ENCODE measurements around the gene ZNF341. TPM values are rescaled to one million over a fixed set of nuclear protein-coding genes. Genes with fewer than 3 reads are reported as not detected.

ZNF341 gene
- total and polyA plus RNA-seq, 9 of the 15 experiments (the other 6 are each of a cell fraction or from before 2014, with no cell fraction given) = 0.08 to 2.6 (median 1.0) TPM

- no peak for TF ChIP-seq ZNF398 (CRISPR knock-in tag; IDR thresholded peaks at IDR 0.05)
- no peak for TF ChIP-seq IFI16 (CRISPR knock-in tag; IDR thresholded peaks at IDR 0.05)
- TF ChIP-seq SETDB1 (IDR thresholded peaks at IDR 0.05; ENCODE audit: low read length) = no peak
- TF ChIP-seq TCF15 (CRISPR knock-in tag; IDR thresholded peaks at IDR 0.05) = no peak
- TF ChIP-seq SNIP1 (IDR thresholded peaks at IDR 0.05; ENCODE audit: low read depth) = no peak
- TF ChIP-seq ZNF584 (CRISPR knock-in tag; IDR thresholded peaks at IDR 0.05; ENCODE audit: low read depth) = 0 out of 2 replicates have a peak, but pooled peaks have one; percentile 12
- peak; percentile 20; the same call in 1 of the 2 replicates for TF ChIP-seq DPF2 (IDR thresholded peaks at IDR 0.05)
- no peak for TF ChIP-seq ETS2 (tag; IDR thresholded peaks at IDR 0.05; ENCODE audit: borderline replicate concordance, poor library complexity, severe bottlenecking)
- no peak for TF ChIP-seq TFAM (CRISPR knock-in tag; conservative IDR thresholded peaks at IDR 0.05)
- no peak; the same call in 1 of the 2 replicates for TF ChIP-seq CBFB (CRISPR knock-in tag; IDR thresholded peaks at IDR 0.05)
- TF ChIP-seq MYBL2 (IDR thresholded peaks at IDR 0.05; ENCODE audit: low read depth) = no peak
- no peak for TF ChIP-seq MYBL2 (CRISPR knock-in tag; IDR thresholded peaks at IDR 0.05; ENCODE audit: borderline replicate concordance)
- no peak for TF ChIP-seq ZNF133 (CRISPR knock-in tag; IDR thresholded peaks at IDR 0.05)
- TF ChIP-seq E2F8 (IDR thresholded peaks at IDR 0.05; ENCODE audit: low read depth, partially characterized antibody) = no peak
- peak; percentile 66 for TF ChIP-seq TFAP4 (CRISPR knock-in tag; IDR thresholded peaks at IDR 0.05; ENCODE audit: borderline replicate concordance)
- TF ChIP-seq ZNF408 (CRISPR knock-in tag; IDR thresholded peaks at IDR 0.05; ENCODE audit: low read depth) = no peak
- no peak for TF ChIP-seq ZNF224 (CRISPR knock-in tag; IDR thresholded peaks at IDR 0.05)
- TF ChIP-seq STAT5B (CRISPR knock-in tag; IDR thresholded peaks at IDR 0.05) = no peak
- TF ChIP-seq SMARCC2 (IDR thresholded peaks at IDR 0.05; ENCODE audit: low read depth) = no peak
- no peak for TF ChIP-seq SMAD3 (CRISPR knock-in tag; conservative IDR thresholded peaks at IDR 0.05)
These were observed 572 bp downstream of the ZNF341 start (continued) for GRCh38 chr20:33732166-33732970.

All from K562 (cell line).